H1 (cell line): ENCODE measurements around the gene MAGI1. TPM values are rescaled to one million over a fixed set of nuclear protein-coding genes. Genes with fewer than 3 reads are reported as not detected.

ENCODE experiments used
- CTCF ChIA-PET: fragments of 300-600 bp; sonication (Branson Sonifier 250); formaldehyde crosslinking; loops from one replicate; lab custom pipeline; 2021; ENCODE audit not compliant: partially characterized antibody; lab: Charles Lee
- POLR2A ChIA-PET: fragments of 300-600 bp; sonication (Branson Sonifier 250); formaldehyde crosslinking; loops from one replicate; lab custom pipeline; 2021; ENCODE audit warnings: inconsistent platforms; ENCODE audit not compliant: partially characterized antibody; lab: Charles Lee
- DNase-seq, 2 experiments: peaks; one replicate each; pipeline versions ENCODE4 v3.0.0 to v3.0.0-alpha.2; 2010 to 2022; ENCODE audit warnings: low spot score in 2 of 2, low read depth in 1 of 2, mixed read lengths in 1 of 2
- FAIRE-seq: peaks from 2 replicates; lab custom pipeline; 2011; peaks lifted over from hg19 to GRCh38; lab: Jason Lieb, UNC
- H2AFZ ChIP-seq: 2 replicates; pipeline ENCODE4 v1.8.1; 2012; ENCODE audit warnings: low read length, inconsistent platforms
- H2AK5ac ChIP-seq: 2 replicates; pipeline ENCODE4 v1.6.1; 2013; ENCODE audit warnings: low read depth, low read length
- H2BK120ac ChIP-seq: replicated peaks from 2 replicates; pipeline ENCODE3; 2013; ENCODE audit warnings: low read depth, low read length, inconsistent platforms
- H2BK12ac ChIP-seq: 2 replicates; pipeline ENCODE4 v1.6.1; 2013; ENCODE audit warnings: low read depth, low read length
- H2BK15ac ChIP-seq: 2 replicates; pipeline ENCODE4 v1.6.1; 2013; ENCODE audit warnings: low read length
- H2BK20ac ChIP-seq: 2 replicates; pipeline ENCODE4 v1.6.1; 2013; ENCODE audit warnings: low read length
- H2BK5ac ChIP-seq: 2 replicates; pipeline ENCODE4 v1.6.1; 2013; ENCODE audit warnings: low read depth, low read length
- H3K14ac ChIP-seq: 2 replicates; pipeline ENCODE4 v1.6.1; 2013; ENCODE audit warnings: inconsistent platforms; ENCODE audit not compliant: insufficient read length
- H3K18ac ChIP-seq: 2 replicates; pipeline ENCODE4 v1.6.1; 2013; ENCODE audit warnings: low read length; ENCODE audit errors: extremely low read depth
- H3K23ac ChIP-seq: 2 replicates; pipeline ENCODE4 v1.6.1; 2013; ENCODE audit warnings: inconsistent platforms; ENCODE audit not compliant: insufficient read length
- H3K23me2 ChIP-seq: 2 replicates; pipeline ENCODE4 v1.6.1; 2013; ENCODE audit warnings: low read depth, low read length
- H3K27ac ChIP-seq: 2 replicates; pipeline ENCODE4 v1.6.1; 2011; ENCODE audit warnings: low read depth, low read length, inconsistent platforms
- H3K27me3 ChIP-seq, 4 experiments: replicated peaks in 1 of 4; 1 replicate in 1 of 4; 2 replicates in 3 of 4; pipeline versions ENCODE4 v1.6.1 to v1.8.1; 2011 to 2013; ENCODE audit warnings: low read length in 3 of 4, mild to moderate bottlenecking in 3 of 4, inconsistent platforms in 2 of 4, mixed read lengths in 2 of 4, moderate library complexity in 1 of 4; ENCODE audit not compliant: control insufficient read depth in 3 of 4, insufficient read depth in 3 of 4; ENCODE audit errors: extremely low read depth in 1 of 4
- H3K36me3 ChIP-seq, 4 experiments: 2 replicates each; pipeline versions ENCODE4 v1.6.1 to v1.8.1; 2011 to 2013; ENCODE audit warnings: mild to moderate bottlenecking in 4 of 4, low read length in 3 of 4, moderate library complexity in 2 of 4, control low read depth in 1 of 4, inconsistent platforms in 1 of 4; ENCODE audit not compliant: insufficient read depth in 4 of 4, control insufficient read depth in 2 of 4
- H3K4ac ChIP-seq: replicated peaks from 2 replicates; pipeline ENCODE3; 2013; ENCODE audit warnings: low read length, low read depth, mixed read lengths, inconsistent platforms; ENCODE audit not compliant: insufficient read length
- H3K4me1 ChIP-seq, 4 experiments: replicated peaks in 1 of 4; 1 replicate in 1 of 4; 2 replicates in 3 of 4; pipeline versions ENCODE4 v1.6.1 to v1.8.1; 2011 to 2013; ENCODE audit warnings: low read length in 3 of 4, inconsistent platforms in 2 of 4, mixed read lengths in 1 of 4; ENCODE audit not compliant: insufficient read depth in 4 of 4, control insufficient read depth in 3 of 4
- H3K4me2 ChIP-seq, 2 experiments: 2 replicates each; pipeline versions ENCODE4 v1.6.1 to v1.8.1; 2011 to 2013; ENCODE audit warnings: low read depth in 2 of 2, low read length in 2 of 2, control low read depth in 1 of 2, inconsistent platforms in 1 of 2, mild to moderate bottlenecking in 1 of 2; ENCODE audit not compliant: insufficient read depth in 1 of 2
- H3K4me3 ChIP-seq, 4 experiments: fragments of 200-600, 300-600 bp in 1 of 4; sonication (generic), shearing (Covaris generic), sonication (Bioruptor Twin) in 1 of 4; 2 replicates each; pipeline versions ENCODE4 v1.5.1 to v1.8.1; 2011 to 2016; ENCODE audit warnings: low read length in 4 of 4, low read depth in 3 of 4, control low read depth in 2 of 4, inconsistent platforms in 2 of 4, mild to moderate bottlenecking in 2 of 4, mixed read lengths in 1 of 4, moderate library complexity in 1 of 4; ENCODE audit not compliant: insufficient read depth in 2 of 4; ENCODE audit errors: extremely low read depth in 1 of 4
- H3K56ac ChIP-seq: replicated peaks from 2 replicates; pipeline ENCODE3; 2013; ENCODE audit warnings: low read depth, mild to moderate bottlenecking, mixed read lengths, low read length, inconsistent platforms; ENCODE audit not compliant: insufficient read length
- H3K79me1 ChIP-seq: 2 replicates; pipeline ENCODE4 v1.6.1; 2013; ENCODE audit warnings: low read depth, low read length, control low read depth
- H3K79me2 ChIP-seq, 2 experiments: 2 replicates each; pipeline versions ENCODE4 v1.6.1 to v1.8.1; 2012 to 2013; ENCODE audit warnings: low read length in 2 of 2, mild to moderate bottlenecking in 2 of 2, inconsistent platforms in 1 of 2; ENCODE audit not compliant: insufficient read depth in 2 of 2, control insufficient read depth in 1 of 2
- H3K9ac ChIP-seq, 4 experiments: replicated peaks in 1 of 4; 1 replicate in 1 of 4; 2 replicates in 3 of 4; pipeline versions ENCODE4 v1.6.1 to v1.8.1; 2011 to 2013; ENCODE audit warnings: low read depth in 3 of 4, low read length in 3 of 4, control low read depth in 2 of 4, mild to moderate bottlenecking in 2 of 4, moderate library complexity in 2 of 4, inconsistent platforms in 1 of 4; ENCODE audit errors: extremely low read depth in 1 of 4
- H3K9me3 ChIP-seq, 2 experiments: 2 replicates each; pipeline versions ENCODE4 v1.6.1 to v1.8.1; 2012 to 2013; ENCODE audit warnings: mild to moderate bottlenecking in 2 of 2, moderate library complexity in 2 of 2, control low read depth in 1 of 2, inconsistent platforms in 1 of 2, low read depth in 1 of 2, low read length in 1 of 2, mixed read lengths in 1 of 2; ENCODE audit not compliant: insufficient read depth in 2 of 2
- H4K20me1 ChIP-seq, 2 experiments: replicated peaks in 1 of 2; 2 replicates each; pipeline versions ENCODE3 to v1.8.1; 2011 to 2013; ENCODE audit warnings: inconsistent platforms in 2 of 2, low read length in 2 of 2, mild to moderate bottlenecking in 1 of 2; ENCODE audit not compliant: insufficient read depth in 2 of 2, control insufficient read depth in 1 of 2
- H4K5ac ChIP-seq: 2 replicates; pipeline ENCODE4 v1.6.1; 2013; ENCODE audit warnings: low read length, low read depth, mixed read lengths, inconsistent platforms; ENCODE audit not compliant: insufficient read length
- H4K8ac ChIP-seq: 2 replicates; pipeline ENCODE4 v1.8.0; 2013; ENCODE audit warnings: mild to moderate bottlenecking, moderate library complexity, low read length, inconsistent platforms; ENCODE audit not compliant: insufficient read depth; ENCODE audit errors: extremely low read depth
- H4K91ac ChIP-seq: replicated peaks from 2 replicates; pipeline ENCODE3; 2013; ENCODE audit warnings: low read length, mixed read lengths, inconsistent platforms; ENCODE audit not compliant: insufficient read length
- ASH2L ChIP-seq: fragments of 200-600, 300-600 bp; sonication (generic); IDR thresholded peaks from one replicate; pipeline ENCODE4 v1.7.1; 2017; ENCODE audit warnings: low read length
- ATF3 ChIP-seq: IDR thresholded peaks from 2 replicates; pipeline ENCODE4 v1.6.1; 2011; ENCODE audit warnings: low read depth, mild to moderate bottlenecking, low read length; ENCODE audit not compliant: insufficient read depth
- CHD2 ChIP-seq: IDR thresholded peaks from 2 replicates; pipeline ENCODE4 v1.6.1; 2012; ENCODE audit warnings: low read length, improper control_type of control experiment
- EZH2 ChIP-seq: fragments of 200-600 bp; sonication (generic); IDR thresholded peaks from 2 replicates; pipeline ENCODE4 v1.7.1; 2012; ENCODE audit warnings: low read depth, mild to moderate bottlenecking, moderate library complexity, low read length, inconsistent platforms; ENCODE audit not compliant: severe bottlenecking
- HDAC6 ChIP-seq: IDR thresholded peaks from one replicate; pipeline ENCODE4 v1.7.1; 2012; ENCODE audit warnings: low read depth, mild to moderate bottlenecking, inconsistent platforms, low read length, moderate library complexity
- PHF8 ChIP-seq: fragments of 200-600 bp; sonication (generic); conservative IDR thresholded peaks from 2 replicates; pipeline ENCODE4 v1.7.1; 2012; ENCODE audit warnings: low read depth, mild to moderate bottlenecking, inconsistent platforms, low read length, moderate library complexity
- RBBP5 ChIP-seq: IDR thresholded peaks from 2 replicates; pipeline ENCODE4 v1.7.1; 2012; ENCODE audit warnings: low read depth, mild to moderate bottlenecking, inconsistent platforms, low read length, moderate library complexity, borderline replicate concordance
- SIRT6 ChIP-seq: IDR thresholded peaks from one replicate; pipeline ENCODE4 v1.7.1; 2012; ENCODE audit warnings: low read length, inconsistent platforms
- WGBS, 2 experiments: shearing (Covaris generic) in 1 of 2; methylation state at CpG; one replicate each; pipeline versions ENCODE4 v1.1.6 to v1.1.7; 2013 to 2015; ENCODE audit warnings: low lambda C conversion rate in 2 of 2, mixed read lengths in 2 of 2, inconsistent platforms in 1 of 2, low coverage in 1 of 2, missing lambda C conversion rate in 1 of 2; ENCODE audit not compliant: insufficient replicate concordance in 2 of 2, insufficient coverage in 1 of 2, insufficient read length in 1 of 2; ENCODE audit errors: extremely low coverage in 1 of 2, missing lambda C conversion rate in 1 of 2; 5-methylcytosine and 5-hydroxymethylcytosine counted together
- polyA plus RNA-seq, 7 experiments: library from polyadenylated mRNA; depleted of rRNA in 3 of 7; stranded (reverse) in 5 of 7; unstranded in 2 of 7; fragments of >200 nt in 5 of 7; fragments of 200-250 nt in 2 of 7; gene quantifications; 1 replicate in 5 of 7; 2 replicates in 1 of 7; 4 replicates in 1 of 7; pipeline versions ENCODE4 v1.2.1 to v1.2.3, GENCODE V29; 2011 to 2013; ENCODE audit warnings: missing spikeins in 2 of 7, mixed read lengths in 2 of 7
- total RNA-seq: library from RNA; stranded (reverse); fragmentation: NEBNext Ultra II Directional; extraction: Animal tissue kit (Norgen Biotek cat#: 25700); gene quantifications from 2 replicates; pipeline ENCODE4 v1.2.1, GENCODE V29; 2021

The MAGI1 gene
- total and polyA plus RNA-seq, 2 of the 8 experiments (the other 6 are each of a cell fraction or from before 2014, with no cell fraction given): 19.8 to 78.0 TPM

- H3K9me3 ChIP-seq: no peaks in the 10 kb centered on the region
- no peak overlapping the region for H2BK5ac ChIP-seq
- no peak overlapping the region for H4K91ac ChIP-seq
- H3K27me3 ChIP-seq: no peaks in the 10 kb centered on the region
- FAIRE-seq (peak; percentile 57), DNase-seq (no peak)
- H2AFZ ChIP-seq: no peak overlapping the region
- H3K4me2 ChIP-seq: peak overlapping the region; percentile 10 to 44
- no peak overlapping the region for H3K18ac ChIP-seq
- ChIA-PET POLR2A (no interaction called here), CTCF (interaction anchor here (0.7 to 1.7 kb wide), 3 partner anchors 11 to 283 kb away, joined by 3 to 6 read pairs (median 3); no protein-coding TSS in a partner anchor)
- H3K36me3 ChIP-seq: no peaks in the 10 kb centered on the region
- no peak overlapping the region for H3K14ac ChIP-seq
- no peaks in the 10 kb centered on the region for H3K23me2 ChIP-seq
- no peaks in the 10 kb centered on the region for H4K20me1 ChIP-seq
- 76% methylated on average over 4 of the region's 4 CpGs; no CpG with 5 or more reads in 1 of the 2 experiments for WGBS, 2 experiments
- H2AK5ac ChIP-seq: no peak overlapping the region
- H2BK20ac ChIP-seq: no peak overlapping the region
- no peak for TF ChIP-seq SIRT6
- no peak for TF ChIP-seq CHD2
- no peak for TF ChIP-seq HDAC6
- no peak for TF ChIP-seq EZH2
- TF ChIP-seq ASH2L: no peak
- no peak for TF ChIP-seq ATF3
- no peak for TF ChIP-seq PHF8
- no peak for TF ChIP-seq RBBP5
- H4K5ac ChIP-seq: no peak overlapping the region
- no peak overlapping the region for H2BK12ac ChIP-seq
- H3K79me1 ChIP-seq: no peaks in the 10 kb centered on the region; the same call in 1 of the 2 replicates
- H3K23ac ChIP-seq: no peak overlapping the region
- peaks cover 0 to 24% (median 13%) of the 10 kb centered on the region in 4 experiments; a peak in 5 of 7 replicates for H3K4me1 ChIP-seq
- H3K9ac ChIP-seq: no peak overlapping the region
- no peak overlapping the region for H3K27ac ChIP-seq
- H3K79me2 ChIP-seq: no peaks in the 10 kb centered on the region
- H3K4me3 ChIP-seq: no peak overlapping the region
- H4K8ac ChIP-seq: no peak overlapping the region
- H3K4ac ChIP-seq: no peak overlapping the region
- H3K56ac ChIP-seq: no peak overlapping the region
- H2BK15ac ChIP-seq: no peak overlapping the region
- H2BK120ac ChIP-seq: no peak overlapping the region
Observed at GRCh38 chr3:65720989-65721737, 317.6 kb downstream of the MAGI1 start.
